Measurements from ENCODE around the gene HOGA1. TPM values are rescaled to one million over a fixed set of nuclear protein-coding genes. Genes with fewer than 3 reads are reported as not detected.
"Not testable (repeated sequence)": the region's sequence is repeated elsewhere in the genome, so short reads cannot be mapped to it uniquely, and the experiment has no call there.

The HOGA1 gene
- total RNA-seq, 1 donor from 2014 or later, result not detected

DNA sequence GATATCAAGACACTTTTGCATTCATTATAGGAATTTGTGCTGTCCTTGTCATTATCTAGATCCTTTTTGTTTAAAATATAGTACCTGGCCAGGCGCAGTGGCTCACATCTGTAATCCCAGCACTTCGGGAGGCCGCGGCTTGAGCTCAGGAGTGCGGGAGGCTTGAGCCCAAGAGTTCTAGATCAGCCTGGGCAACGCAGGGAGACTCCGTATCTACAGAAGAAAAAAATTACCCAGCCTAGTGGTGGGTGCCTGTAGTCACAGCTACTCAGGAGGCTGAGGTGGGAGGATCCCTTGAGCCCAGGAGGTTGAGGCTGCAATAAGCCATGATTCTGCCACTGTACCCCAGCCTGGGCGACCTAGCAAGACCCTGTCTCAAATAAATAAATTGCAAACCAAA, 49.7 kb downstream of the HOGA1 start:
- TF ChIP-seq, protein P1, sequence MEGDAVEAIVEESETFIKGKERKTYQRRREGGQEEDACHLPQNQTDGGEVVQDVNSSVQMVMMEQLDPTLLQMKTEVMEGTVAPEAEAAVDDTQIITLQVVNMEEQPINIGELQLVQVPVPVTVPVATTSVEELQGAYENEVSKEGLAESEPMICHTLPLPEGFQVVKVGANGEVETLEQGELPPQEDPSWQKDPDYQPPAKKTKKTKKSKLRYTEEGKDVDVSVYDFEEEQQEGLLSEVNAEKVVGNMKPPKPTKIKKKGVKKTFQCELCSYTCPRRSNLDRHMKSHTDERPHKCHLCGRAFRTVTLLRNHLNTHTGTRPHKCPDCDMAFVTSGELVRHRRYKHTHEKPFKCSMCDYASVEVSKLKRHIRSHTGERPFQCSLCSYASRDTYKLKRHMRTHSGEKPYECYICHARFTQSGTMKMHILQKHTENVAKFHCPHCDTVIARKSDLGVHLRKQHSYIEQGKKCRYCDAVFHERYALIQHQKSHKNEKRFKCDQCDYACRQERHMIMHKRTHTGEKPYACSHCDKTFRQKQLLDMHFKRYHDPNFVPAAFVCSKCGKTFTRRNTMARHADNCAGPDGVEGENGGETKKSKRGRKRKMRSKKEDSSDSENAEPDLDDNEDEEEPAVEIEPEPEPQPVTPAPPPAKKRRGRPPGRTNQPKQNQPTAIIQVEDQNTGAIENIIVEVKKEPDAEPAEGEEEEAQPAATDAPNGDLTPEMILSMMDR (IDR thresholded peaks at IDR 0.05), result no peak
- ChIA-PET POLR2A (no interaction called here), CTCF (no interaction called here)
- peak overlapping the region; percentile 100 for H3K4me3 Mint-ChIP-seq
- no peaks in the 10 kb centered on the region for H3K9me3 Mint-ChIP-seq
- no peaks in the 10 kb centered on the region for H3K27me3 Mint-ChIP-seq
- H3K27ac Mint-ChIP-seq, result no peak overlapping the region
- H3K36me3 Mint-ChIP-seq (ENCODE audit: low read depth), result peaks cover 5% of the 10 kb centered on the region
- DNase-seq (no peak), ATAC-seq (ENCODE audit: low read depth) (no peak)
- peaks cover 16% of the 10 kb centered on the region for H3K4me1 Mint-ChIP-seq
- intact Hi-C loops (cut with micrococcal nuclease), result loop anchor here (1.0 to 5.0 kb wide), 6 partner anchors 53 to 813 kb away; partner anchors contain the start of genes AVPI1, EXOSC1, HPS1 and MMS19

GRCh38 chr10:97635577-97635976, 51.4 kb downstream of the HOGA1 start:
- H3K27me3 Mint-ChIP-seq, result no peaks in the 10 kb centered on the region
- H3K4me3 Mint-ChIP-seq, result no peak overlapping the region
- POLR2A ChIA-PET, result no interaction called here
- ATAC-seq (ENCODE audit: low read depth) (no peak), DNase-seq (no peak)
- intact Hi-C loops (cut with micrococcal nuclease), result no loop called here
- peaks cover 10% of the 10 kb centered on the region for H3K36me3 Mint-ChIP-seq (ENCODE audit: low read depth)
- H3K27ac Mint-ChIP-seq, result no peak overlapping the region
- peaks cover 21% of the 10 kb centered on the region for H3K4me1 Mint-ChIP-seq
- CTCF ChIA-PET, result no interaction called here
- no peaks in the 10 kb centered on the region for H3K9me3 Mint-ChIP-seq
- TF ChIP-seq, protein P1 (IDR thresholded peaks at IDR 0.05), result no peak

- intact Hi-C loops (cut with micrococcal nuclease); H3K9me3 Mint-ChIP-seq; CTCF ChIA-PET; ATAC-seq (ENCODE audit: low read depth); H3K27ac Mint-ChIP-seq; H3K27me3 Mint-ChIP-seq; DNase-seq; H3K4me3 Mint-ChIP-seq: not testable (repeated sequence)
- Mint-ChIP-seq H3K4me1 (peaks cover 23% of the 10 kb centered on the region), H3K36me3 (ENCODE audit: low read depth) (peaks cover 18% of the 10 kb centered on the region)
- POLR2A ChIA-PET, result interaction anchor here (0.6 kb wide), 1 partner anchor 244 kb away, joined by 3 read pairs; no protein-coding TSS in a partner anchor
These were observed 54.9 kb downstream of the HOGA1 start for GRCh38 chr10:97639090-97639489.

- TF ChIP-seq, protein P1 (IDR thresholded peaks at IDR 0.05), result no peak
- no peaks in the 10 kb centered on the region for H3K27me3 Mint-ChIP-seq
- H3K27ac Mint-ChIP-seq, result peak within 1 kb of the TSS; percentile 90
- peaks cover 27% of the 10 kb centered on the region for H3K36me3 Mint-ChIP-seq (ENCODE audit: low read depth)
- peak; percentile 92 for DNase-seq
- peak within 1 kb of the TSS; percentile 97 for H3K4me3 Mint-ChIP-seq
- intact Hi-C loops (cut with micrococcal nuclease), result loop anchor here (1.0 to 10.0 kb wide), 6 partner anchors 9 to 806 kb away; partner anchors contain the start of genes AVPI1, HPS1, MMS19 and PGAM1
- H3K9me3 Mint-ChIP-seq, result no peaks in the 10 kb centered on the region
- CTCF ChIA-PET, result no interaction called here
- peaks cover 23% of the 10 kb centered on the region for H3K4me1 Mint-ChIP-seq
- peak; percentile 96 for ATAC-seq (ENCODE audit: low read depth)
- POLR2A ChIA-PET, result interaction anchor here (0.6 to 2.4 kb wide), 7 partner anchors 8 to 494 kb away, joined by 3 to 18 read pairs (median 7); partner anchors contain the start of genes AVPI1, R3HCC1L and ZFYVE27
These were observed 56.1 kb downstream of the HOGA1 start, which contains the start of gene PI4K2A for GRCh38 chr10:97640174-97640867. PI4K2A (plus strand) TSS chr10:97640671; CDS start chr10:97640743, 72 bp downstream.

GRCh38 chr10:97640868-97641811, 57.0 kb downstream of the HOGA1 start:
- POLR2A ChIA-PET, result interaction anchor here (0.6 to 2.4 kb wide), 7 partner anchors 8 to 493 kb away, joined by 3 to 18 read pairs (median 7); partner anchors contain the start of genes AVPI1, R3HCC1L and ZFYVE27

DNA sequence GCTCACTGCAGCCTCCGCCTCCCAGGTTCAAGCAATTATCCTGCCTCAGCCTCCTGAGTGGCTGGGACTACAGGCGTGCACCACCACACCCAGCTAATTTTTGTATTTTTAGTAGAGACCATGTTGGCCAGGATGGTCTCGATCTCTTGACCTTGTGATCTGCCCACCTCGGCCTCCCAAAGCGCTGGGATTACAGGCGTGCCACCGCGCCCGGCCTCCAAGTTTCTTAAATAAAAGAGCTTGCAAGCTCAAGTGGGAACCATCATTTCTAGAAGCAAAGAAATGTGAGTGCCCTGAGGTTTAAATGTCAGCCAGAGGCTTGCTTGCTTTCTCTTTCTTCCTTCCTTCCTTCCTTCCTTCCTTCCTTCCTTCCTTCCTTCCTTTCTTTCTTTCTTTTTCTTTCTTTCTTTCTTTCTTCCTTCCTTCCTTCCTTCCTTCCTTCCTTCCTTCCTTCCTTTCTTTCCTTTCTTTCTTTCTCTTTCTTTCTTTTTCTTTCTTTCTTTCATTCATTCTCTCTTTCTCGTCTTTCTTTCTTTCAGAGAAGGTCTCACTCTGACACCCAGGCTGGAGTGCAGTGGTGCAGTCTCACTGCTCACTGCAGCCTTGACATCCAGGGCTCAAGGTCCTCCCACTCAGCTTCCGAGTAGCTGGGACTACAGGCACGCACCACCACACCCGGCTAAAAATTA, 58.4 kb downstream of the HOGA1 start:
- ATAC-seq (ENCODE audit: low read depth); DNase-seq; H3K27me3 Mint-ChIP-seq; H3K9me3 Mint-ChIP-seq; CTCF ChIA-PET: not testable (repeated sequence)
- intact Hi-C loops (cut with micrococcal nuclease), result loop anchor here (10.0 kb wide), 1 partner anchor 492 kb away; the partner anchor contains the start of gene R3HCC1L
- Mint-ChIP-seq H3K36me3 (ENCODE audit: low read depth) (peaks cover 35% of the 10 kb centered on the region), H3K4me3 (peak overlapping the region; percentile 41), H3K4me1 (peaks cover 25% of the 10 kb centered on the region), H3K27ac (peak overlapping the region; percentile 5)
- POLR2A ChIA-PET, result interaction anchor here (0.6 to 2.4 kb wide), 2 partner anchors 44 to 94 kb away, joined by 3 to 18 read pairs; partner anchors contain the start of gene AVPI1

More at GRCh38 chr10:97640868-97641811, 57.0 kb downstream of the HOGA1 start:
- Mint-ChIP-seq H3K36me3 (ENCODE audit: low read depth) (peaks cover 31% of the 10 kb centered on the region), H3K4me1 (peaks cover 23% of the 10 kb centered on the region), H3K27ac (peak overlapping the region; percentile 88), H3K27me3 (no peaks in the 10 kb centered on the region), H3K4me3 (peak overlapping the region; percentile 97), H3K9me3 (no peaks in the 10 kb centered on the region)
- intact Hi-C loops (cut with micrococcal nuclease), result loop anchor here (1.0 to 10.0 kb wide), 6 partner anchors 8 to 806 kb away; partner anchors contain the start of genes AVPI1, HPS1, MMS19 and PGAM1
- ATAC-seq (ENCODE audit: low read depth) (peak; percentile 15), DNase-seq (peak; percentile 33)
- TF ChIP-seq, protein P1 (IDR thresholded peaks at IDR 0.05), result no peak
- CTCF ChIA-PET, result no interaction called here
